HCT116 (cell line): ENCODE results near the gene ZMYM5. TPM values are rescaled to one million over a fixed set of nuclear protein-coding genes. Genes with fewer than 3 reads are reported as not detected.
"Not testable (repeated sequence)": the region's sequence is repeated elsewhere in the genome, so short reads cannot be mapped to it uniquely, and the experiment has no call there.

Experiments used
- ATAC-seq: fragments of 200-7000 bp; cut with Tn5 transposase; 2 replicates; pipeline ENCODE4 v1.9.1; 2020; ENCODE audit warnings: mild to moderate bottlenecking, moderate library complexity
- BruUV-seq: library from RNA; stranded (reverse); fragments of 400-500 nt; replicated peaks from 2 replicates; lab custom pipeline; 2021; lab: Mats Ljungman, UMichigan
- CTCF ChIA-PET: fragments of 300-600 bp; sonication (Branson Sonifier 250); formaldehyde crosslinking; loops from one replicate; lab custom pipeline; 2021; ENCODE audit warnings: antibody characterized with exemption; lab: Charles Lee
- POLR2A ChIA-PET: fragments of 300-600, 350-600 bp; sonication (Branson Sonifier 250); formaldehyde crosslinking; loops from one replicate; lab custom pipeline; 2021; ENCODE audit warnings: antibody characterized with exemption; lab: Charles Lee
- RAD21 ChIA-PET, 2 experiments: fragments of 300-600 bp; sonication (Branson Sonifier 250); formaldehyde crosslinking; loops; one replicate each; lab custom pipeline; 2023; ENCODE audit warnings: low total read pairs in 2 of 2; ENCODE audit not compliant: uncharacterized antibody in 2 of 2, unreplicated experiment in 2 of 2, low non-redundant PET in 1 of 2; lab: Charles Lee
- DNase-seq: peaks from one replicate; pipeline ENCODE4 v3.0.0-alpha.2; 2010; ENCODE audit warnings: low read depth, low spot score
- H2AFZ ChIP-seq: fragments of 200-600 bp; shearing (Covaris generic), sonication (generic); 2 replicates; pipeline ENCODE4 v1.6.1; 2017; ENCODE audit warnings: low read depth, mixed run types, mixed read lengths, antibody characterized with exemption, low read length; ENCODE audit not compliant: poor library complexity, severe bottlenecking
- H3K27ac ChIP-seq: 2 replicates; pipeline ENCODE4 v1.5.1; 2012; ENCODE audit warnings: low read depth, low read length
- H3K27me3 ChIP-seq: fragments of 200-600 bp; sonication (generic); 2 replicates; pipeline ENCODE4 v1.6.1; 2016; ENCODE audit warnings: mixed run types, low read length, mixed read lengths; ENCODE audit not compliant: insufficient read depth
- H3K36me3 ChIP-seq, 2 experiments: fragments of 200-500 bp in 1 of 2; fragments of 200-600 bp in 1 of 2; sonication (Bioruptor generic) in 1 of 2; sonication (generic) in 1 of 2; 2 replicates each; pipeline versions ENCODE4 v1.5.1 to v1.6.1; 2014 to 2016; ENCODE audit warnings: low read length in 2 of 2, inconsistent platforms in 1 of 2, mixed read lengths in 1 of 2, mixed run types in 1 of 2; ENCODE audit not compliant: insufficient read depth in 2 of 2, control insufficient read depth in 1 of 2
- H3K4me1 ChIP-seq, 2 experiments: fragments of 200-600 bp in 1 of 2; sonication (generic) in 1 of 2; 2 replicates each; pipeline versions ENCODE4 v1.5.1 to v1.6.1; 2012 to 2017; ENCODE audit warnings: low read length in 2 of 2, inconsistent platforms in 1 of 2, mild to moderate bottlenecking in 1 of 2, mixed read lengths in 1 of 2, mixed run types in 1 of 2, moderate library complexity in 1 of 2; ENCODE audit not compliant: insufficient read depth in 2 of 2, control insufficient read depth in 1 of 2
- H3K4me2 ChIP-seq: fragments of 200-600 bp; sonication (generic); 2 replicates; pipeline ENCODE4 v1.6.1; 2017; ENCODE audit warnings: mixed run types, low read length, mixed read lengths
- H3K4me3 ChIP-seq, 2 experiments: fragments of 200-600 bp in 1 of 2; sonication (generic) in 1 of 2; replicated peaks in 1 of 2; 2 replicates each; pipeline ENCODE4 v1.5.1; 2011 to 2016; ENCODE audit warnings: low read length in 2 of 2, control low read depth in 1 of 2, low read depth in 1 of 2, mild to moderate bottlenecking in 1 of 2, mixed read lengths in 1 of 2, mixed run types in 1 of 2
- H3K79me2 ChIP-seq: fragments of 200-600 bp; sonication (generic); 2 replicates; pipeline ENCODE4 v1.6.1; 2017; ENCODE audit warnings: mild to moderate bottlenecking, mixed run types, low read length, moderate library complexity, mixed read lengths; ENCODE audit not compliant: insufficient read depth
- H3K9ac ChIP-seq: fragments of 200-600 bp; sonication (generic); 2 replicates; pipeline ENCODE4 v1.6.1; 2016; ENCODE audit warnings: low read length, mixed read lengths
- H3K9me2 ChIP-seq: fragments of 200-600 bp; sonication (generic), shearing (Covaris generic); 2 replicates; pipeline ENCODE4 v1.6.1; 2017; ENCODE audit warnings: mixed run types, mild to moderate bottlenecking, moderate library complexity; ENCODE audit not compliant: insufficient read depth
- H3K9me3 ChIP-seq, 2 experiments: fragments of 200-500 bp in 1 of 2; fragments of 200-600 bp in 1 of 2; sonication (Bioruptor generic) in 1 of 2; sonication (generic) in 1 of 2; 2 replicates each; pipeline ENCODE4 v1.6.1; 2014 to 2017; ENCODE audit warnings: low read length in 2 of 2, mixed read lengths in 2 of 2, inconsistent platforms in 1 of 2, low read depth in 1 of 2, mild to moderate bottlenecking in 1 of 2, mixed run types in 1 of 2, moderate library complexity in 1 of 2; ENCODE audit not compliant: control insufficient read depth in 1 of 2, insufficient read depth in 1 of 2
- H4K20me1 ChIP-seq: fragments of 200-600 bp; sonication (generic), shearing (Covaris generic); 2 replicates; pipeline ENCODE4 v1.6.1; 2017; ENCODE audit warnings: mixed run types, mild to moderate bottlenecking, moderate library complexity; ENCODE audit not compliant: insufficient read depth
- CBX3 ChIP-seq: IDR thresholded peaks from 2 replicates; pipeline ENCODE4 v1.6.1; 2012; ENCODE audit warnings: low read depth
- CEBPB ChIP-seq: IDR thresholded peaks from 2 replicates; pipeline ENCODE4 v1.6.1; 2012; ENCODE audit warnings: low read depth
- CTCF ChIP-seq, 3 experiments: fragments of 200-600 bp in 1 of 3; sonication (generic) in 1 of 3; IDR thresholded peaks in 2 of 3; conservative IDR thresholded peaks in 1 of 3; 2 replicates each; pipeline ENCODE4 v1.5.1; 2012 to 2017; ENCODE audit warnings: low read depth in 2 of 3, low read length in 2 of 3, antibody characterized with exemption in 1 of 3, borderline replicate concordance in 1 of 3, control low read depth in 1 of 3, mild to moderate bottlenecking in 1 of 3, mixed read lengths in 1 of 3, mixed run types in 1 of 3, moderate library complexity in 1 of 3; ENCODE audit not compliant: insufficient read depth in 1 of 3
- EZH2 ChIP-seq: fragments of 200-600 bp; sonication (generic); IDR thresholded peaks from 2 replicates; pipeline ENCODE4 v1.6.1; 2017; ENCODE audit warnings: antibody characterized with exemption, mixed run types
- EZH2phosphoT487 ChIP-seq: fragments of 200-600 bp; IDR thresholded peaks from 2 replicates; pipeline ENCODE4 v1.6.1; 2018; ENCODE audit warnings: antibody characterized with exemption, borderline replicate concordance
- JUND ChIP-seq: IDR thresholded peaks from 2 replicates; pipeline ENCODE4 v1.6.1; 2012
- intact Hi-C: fragments of 100-400 bp; cut with micrococcal nuclease; formaldehyde crosslinking; loops from 2 replicates; pipeline ENCODE4 v1.10.0; 2022
- total RNA-seq: library from RNA; stranded (reverse); gene quantifications from one replicate; pipeline ENCODE4 v1.2.1, GENCODE V29; 2021; ENCODE audit not compliant: unreplicated experiment

ZMYM5 gene
- total RNA-seq, 1 experiment from 2014 or later, result 9.6 TPM

GRCh38 chr13:19910336-19911072, 47.1 kb upstream of the ZMYM5 start (continued):
- no peak for TF ChIP-seq EZH2phosphoT487
- peak; percentile 34; the same call in 1 of the 2 replicates for TF ChIP-seq JUND
- TF ChIP-seq CBX3, result no peak
- no peak for TF ChIP-seq EZH2
- no peak for TF ChIP-seq CEBPB

GRCh38 chr13:19908350-19908986, 45.0 kb upstream of the ZMYM5 start:
- Histone ChIP-seq H3K9me3 (no peaks in the 10 kb centered on the region), H2AFZ (no peak overlapping the region), H3K4me2 (no peak overlapping the region), H3K9ac (no peak overlapping the region), H3K27ac (no peak overlapping the region), H3K27me3 (no peaks in the 10 kb centered on the region), H4K20me1 (no peaks in the 10 kb centered on the region), H3K9me2 (no peaks in the 10 kb centered on the region), H3K79me2 (no peaks in the 10 kb centered on the region), H3K4me3 (no peak overlapping the region), H3K4me1 (peaks cover 4 to 20% of the 10 kb centered on the region in 2 experiments; a peak in 3 of 4 replicates), H3K36me3 (no peaks in the 10 kb centered on the region)
- no peak for ATAC-seq
- RAD21 ChIA-PET, result no interaction called here
- intact Hi-C loops, result no loop called here
- CTCF ChIA-PET, result no interaction called here
- BruUV-seq, result no TSS peak
- no peak for DNase-seq
- POLR2A ChIA-PET, result no interaction called here
- no peak for TF ChIP-seq CTCF (IDR thresholded peaks at IDR 0.05 in 2 of 3, conservative IDR thresholded peaks at IDR 0.05 in 1 of 3; ENCODE audit: borderline replicate concordance in 1 of 3, insufficient read depth in 1 of 3, low read depth in 2 of 3, low read length in 2 of 3)
- TF ChIP-seq CBX3, result no peak

GRCh38 chr13:19905487-19906195, 42.2 kb upstream of the ZMYM5 start:
- H3K4me2 ChIP-seq, CTCF ChIA-PET, DNase-seq, H3K9ac ChIP-seq, H4K20me1 ChIP-seq, H3K79me2 ChIP-seq, POLR2A ChIA-PET, H3K36me3 ChIP-seq, RAD21 ChIA-PET, H3K27me3 ChIP-seq, H3K27ac ChIP-seq, H3K9me3 ChIP-seq, H2AFZ ChIP-seq, H3K4me3 ChIP-seq, H3K9me2 ChIP-seq, BruUV-seq, intact Hi-C loops: not testable (repeated sequence)
- peak; percentile 56; the same call in 1 of the 2 replicates for ATAC-seq
- H3K4me1 ChIP-seq, result peaks cover 4 to 24% of the 10 kb centered on the region in 2 experiments; a peak in 3 of 4 replicates
